ENCODE measurements around the gene OSBPL3. TPM values are rescaled to one million over a fixed set of nuclear protein-coding genes. Genes with fewer than 3 reads are reported as not detected.

OSBPL3 gene
- total RNA-seq, 1 donor from 2014 or later, result 35.2 TPM

- DNase-seq (ENCODE audit: low read depth), result no peak
- no peak for TF ChIP-seq CTCF (IDR thresholded peaks at IDR 0.05; ENCODE audit: insufficient read depth, low read length, poor library complexity, severe bottlenecking)
- Histone ChIP-seq H3K27me3 (ENCODE audit: control insufficient read depth, insufficient read depth, low read length) (no peaks in the 10 kb centered on the region), H3K4me3 (ENCODE audit: low read depth, low read length) (no peak overlapping the region), H3K36me3 (ENCODE audit: control insufficient read depth, insufficient read depth, low read length) (no peaks in the 10 kb centered on the region)
Measured at GRCh38 chr7:24874791-24875190, 105.2 kb downstream of the OSBPL3 start.

- no peak for TF ChIP-seq CTCF (IDR thresholded peaks at IDR 0.05; ENCODE audit: insufficient read depth, low read length, poor library complexity, severe bottlenecking)
- no peaks in the 10 kb centered on the region for H3K36me3 ChIP-seq (ENCODE audit: control insufficient read depth, insufficient read depth, low read length)
- no peak for DNase-seq (ENCODE audit: low read depth)
- no peaks in the 10 kb centered on the region for H3K27me3 ChIP-seq (ENCODE audit: control insufficient read depth, insufficient read depth, low read length)
- H3K4me3 ChIP-seq (ENCODE audit: low read depth, low read length), result no peak overlapping the region
Measured at GRCh38 chr7:24873944-24874343, 106.0 kb downstream of the OSBPL3 start.

- H3K36me3 ChIP-seq (ENCODE audit: control insufficient read depth, insufficient read depth, low read length), result no peaks in the 10 kb centered on the region
- H3K27me3 ChIP-seq (ENCODE audit: control insufficient read depth, insufficient read depth, low read length), result no peaks in the 10 kb centered on the region
- TF ChIP-seq CTCF (IDR thresholded peaks at IDR 0.05; ENCODE audit: insufficient read depth, low read length, poor library complexity, severe bottlenecking), result no peak
- no peak overlapping the region for H3K4me3 ChIP-seq (ENCODE audit: low read depth, low read length)
- DNase-seq (ENCODE audit: low read depth), result no peak
Measured at GRCh38 chr7:24871770-24872169, 108.2 kb downstream of the OSBPL3 start.

GRCh38 chr7:24870766-24871165 is 109.2 kb downstream of the OSBPL3 start:
- no peak for TF ChIP-seq CTCF (IDR thresholded peaks at IDR 0.05; ENCODE audit: insufficient read depth, low read length, poor library complexity, severe bottlenecking)
- Histone ChIP-seq H3K36me3 (ENCODE audit: control insufficient read depth, insufficient read depth, low read length) (no peaks in the 10 kb centered on the region), H3K27me3 (ENCODE audit: control insufficient read depth, insufficient read depth, low read length) (no peaks in the 10 kb centered on the region), H3K4me3 (ENCODE audit: low read depth, low read length) (no peak overlapping the region)
- DNase-seq (ENCODE audit: low read depth), result no peak

GRCh38 chr7:24869572-24869971 is 110.4 kb downstream of the OSBPL3 start:
- no peak for DNase-seq (ENCODE audit: low read depth)
- no peak for TF ChIP-seq CTCF (IDR thresholded peaks at IDR 0.05; ENCODE audit: insufficient read depth, low read length, poor library complexity, severe bottlenecking)
- no peaks in the 10 kb centered on the region for H3K36me3 ChIP-seq (ENCODE audit: control insufficient read depth, insufficient read depth, low read length)
- no peak overlapping the region for H3K4me3 ChIP-seq (ENCODE audit: low read depth, low read length)
- no peaks in the 10 kb centered on the region for H3K27me3 ChIP-seq (ENCODE audit: control insufficient read depth, insufficient read depth, low read length)

- no peak for TF ChIP-seq CTCF (IDR thresholded peaks at IDR 0.05; ENCODE audit: insufficient read depth, low read length, poor library complexity, severe bottlenecking)
- no peak overlapping the region for H3K4me3 ChIP-seq (ENCODE audit: low read depth, low read length)
- H3K36me3 ChIP-seq (ENCODE audit: control insufficient read depth, insufficient read depth, low read length), result peaks cover 2% of the 10 kb centered on the region
- DNase-seq (ENCODE audit: low read depth), result no peak
- H3K27me3 ChIP-seq (ENCODE audit: control insufficient read depth, insufficient read depth, low read length), result no peaks in the 10 kb centered on the region
Measured at GRCh38 chr7:24868741-24869140, 111.2 kb downstream of the OSBPL3 start.
